ENCODE results near the gene GCC2.
"Not testable (repeated sequence)": the region's sequence is repeated elsewhere in the genome, so short reads cannot be mapped to it uniquely, and the experiment has no call there.

GCC2 gene

GRCh38 chr2:108448678-108449409 lies at the start of gene GCC2:
TSS of gene GCC2 (plus strand) at chr2:108449206. CDS start at chr2:108449275, 69 bp downstream.
- DNase-seq: peak; percentile 76

GRCh38 chr2:108399479-108399878 lies 49.5 kb upstream of the GCC2 start:
- DNase-seq: no peak

GRCh38 chr2:108401800-108402199 lies 47.2 kb upstream of the GCC2 start:
- no peak for DNase-seq

- no peak for DNase-seq
These were observed 45.5 kb upstream of the GCC2 start for GRCh38 chr2:108403494-108403893.

GRCh38 chr2:108404784-108405397 lies 44.1 kb upstream of the GCC2 start:
- no peak for DNase-seq

- DNase-seq: no peak
These were observed 40.9 kb upstream of the GCC2 start for GRCh38 chr2:108407864-108408729.

- no peak for DNase-seq
These were observed 39.2 kb upstream of the GCC2 start for GRCh38 chr2:108409768-108410167.

GRCh38 chr2:108412995-108413710 lies 35.9 kb upstream of the GCC2 start:
- no peak for DNase-seq

GRCh38 chr2:108413711-108414095 lies 35.3 kb upstream of the GCC2 start:
- DNase-seq: no peak

- DNase-seq: no peak
These were observed 34.6 kb upstream of the GCC2 start for GRCh38 chr2:108414256-108414876.

GRCh38 chr2:108414945-108415344 lies 34.1 kb upstream of the GCC2 start:
- DNase-seq: no peak

- no peak for DNase-seq
These were observed 31.8 kb upstream of the GCC2 start for GRCh38 chr2:108417254-108417653.

- no peak for DNase-seq
These were observed 30.6 kb upstream of the GCC2 start for GRCh38 chr2:108418416-108418815.

- no peak for DNase-seq
These were observed 25.9 kb upstream of the GCC2 start for GRCh38 chr2:108423067-108423466.

GRCh38 chr2:108423502-108424251 lies 25.3 kb upstream of the GCC2 start:
- no peak for DNase-seq

GRCh38 chr2:108428286-108429009 lies 20.6 kb upstream of the GCC2 start:
- no peak for DNase-seq

GRCh38 chr2:108435578-108435977 lies 13.4 kb upstream of the GCC2 start:
- DNase-seq: not testable (repeated sequence)

- no peak for DNase-seq
These were observed 12.0 kb upstream of the GCC2 start for GRCh38 chr2:108436976-108437375.

- DNase-seq: no peak
These were observed 7.3 kb upstream of the GCC2 start for GRCh38 chr2:108441712-108442111.

- no peak for DNase-seq
These were observed 3.8 kb upstream of the GCC2 start for GRCh38 chr2:108444941-108445840.
